ENCODE data around the gene DDAH2.

- TF ChIP-seq POLR2A (IDR thresholded peaks at IDR 0.05), result peak in 1 of 4 donors; percentile 54
- TF ChIP-seq EP300 (IDR thresholded peaks at IDR 0.05), result no peak
- TF ChIP-seq CTCF (IDR thresholded peaks at IDR 0.05), result peak in 4 of 6 experiments; percentile 12 to 49 (median 30)
- TF ChIP-seq POLR2AphosphoS5 (IDR thresholded peaks at IDR 0.05), result peak; percentile 65 to 79
Observed at GRCh38 chr6:31737991-31738979, 9.2 kb upstream of the DDAH2 start.
